Tibial nerve (tissue), 4 donors: ENCODE measurements around the gene ATG4D.

ENCODE experiments used
- CTCF ChIP-seq, 5 experiments: fragments of 200-600 bp in 3 of 5; fragments of 450-650 bp in 2 of 5; sonication (generic) in 3 of 5; IDR thresholded peaks; one replicate each; pipeline ENCODE4 v1.5.1; 2016 to 2019; ENCODE audit warnings: antibody characterized with exemption in 5 of 5, mild to moderate bottlenecking in 3 of 5, moderate library complexity in 2 of 5
- EP300 ChIP-seq, 2 donors: sonication (generic); formaldehyde crosslinking; IDR thresholded peaks; one replicate each; pipeline ENCODE4 v1.6.1; 2017; ENCODE audit warnings: antibody characterized with exemption in 2 of 2, mild to moderate bottlenecking in 1 of 2
- POLR2A ChIP-seq, 2 donors: fragments of 450-650 bp; IDR thresholded peaks; one replicate each; pipeline ENCODE4 v1.6.1; 2017; ENCODE audit warnings: antibody characterized with exemption in 2 of 2, mild to moderate bottlenecking in 2 of 2, moderate library complexity in 2 of 2

- TF ChIP-seq POLR2A (IDR thresholded peaks at IDR 0.05): no peak
- no peak for TF ChIP-seq EP300 (IDR thresholded peaks at IDR 0.05)
- no peak for TF ChIP-seq CTCF (IDR thresholded peaks at IDR 0.05)
Measured at GRCh38 chr19:10519421-10519820, 24.3 kb upstream of the ATG4D start.
